ENCODE data around the gene GRIK3.

GRIK3 gene

GRCh38 chr1:37036667-37037053 lies 2.3 kb upstream of the GRIK3 start:
- H3K4me1 ChIP-seq (ENCODE audit: control insufficient read depth in 5 of 5, insufficient read depth in 5 of 5, low read length in 5 of 5) = peaks cover 0 to 15% (median 6%) of the 10 kb centered on the region in 5 donors
- no peak overlapping the region for H3K9ac ChIP-seq (ENCODE audit: low read length in 5 of 5)
- no peak overlapping the region for H3K4me3 ChIP-seq (ENCODE audit: low read depth in 1 of 5, low read length in 5 of 5)
- no peaks in the 10 kb centered on the region for H3K9me3 ChIP-seq (ENCODE audit: control insufficient read depth in 5 of 5, low read length in 5 of 5)
- H3K27me3 ChIP-seq (ENCODE audit: control insufficient read depth in 5 of 5, insufficient read depth in 4 of 5, low read length in 5 of 5) = peaks cover 52 to 86% (median 80%) of the 10 kb centered on the region in 5 donors
- H3K27ac ChIP-seq (ENCODE audit: low read depth, low read length) = no peak overlapping the region
- H3K36me3 ChIP-seq (ENCODE audit: control insufficient read depth in 5 of 5, insufficient read depth in 5 of 5, low read length in 5 of 5) = no peaks in the 10 kb centered on the region

DNA sequence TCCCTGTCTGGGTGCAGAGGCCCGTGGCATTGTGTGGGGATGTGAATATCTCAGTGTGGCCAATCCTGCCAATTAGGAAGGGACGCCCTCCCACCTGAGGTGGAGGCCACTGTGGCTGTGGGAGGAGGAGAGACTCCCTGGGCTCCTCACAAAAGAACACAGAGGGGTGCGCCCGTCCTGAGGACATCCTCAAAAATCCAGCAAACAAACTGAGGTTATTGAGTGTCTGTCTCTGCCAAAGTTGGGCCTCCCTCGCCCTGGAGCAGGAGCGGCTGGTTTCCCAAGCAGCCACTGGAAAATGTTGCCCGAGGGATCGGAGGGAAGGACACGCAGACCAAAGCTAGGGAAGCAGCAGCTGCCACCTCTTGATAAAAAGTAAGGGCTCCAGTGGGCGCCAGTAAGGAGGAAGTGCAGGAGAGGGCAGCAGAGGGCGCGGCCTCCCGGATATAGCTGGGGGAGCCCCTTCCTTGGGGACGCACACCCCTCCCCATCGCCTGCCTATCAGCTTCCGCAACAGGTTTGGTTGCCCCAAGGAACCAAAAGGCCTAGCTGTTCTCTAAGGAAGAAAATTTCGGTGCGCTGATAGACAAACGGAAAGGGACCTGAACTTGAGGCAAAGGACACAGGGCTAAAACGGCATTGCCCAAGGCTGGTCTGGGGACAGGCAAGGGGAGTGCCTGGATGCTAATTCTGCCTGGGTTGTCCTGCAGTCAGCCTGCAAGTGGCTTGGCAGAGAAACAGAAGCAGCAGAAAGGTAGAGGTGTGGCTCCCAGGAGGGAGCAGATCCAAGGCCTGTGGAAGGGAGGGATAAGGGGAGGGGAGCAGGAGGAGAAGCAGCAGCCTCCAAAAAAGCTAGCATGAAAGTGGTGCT lies 1.7 kb upstream of the GRIK3 start:
- Histone ChIP-seq H3K27me3 (ENCODE audit: control insufficient read depth in 5 of 5, insufficient read depth in 4 of 5, low read length in 5 of 5) (peaks cover 54 to 88% (median 77%) of the 10 kb centered on the region in 5 donors), H3K9ac (ENCODE audit: low read length in 5 of 5) (no peak overlapping the region), H3K4me3 (ENCODE audit: low read depth in 1 of 5, low read length in 5 of 5) (no peak overlapping the region), H3K9me3 (ENCODE audit: control insufficient read depth in 5 of 5, low read length in 5 of 5) (no peaks in the 10 kb centered on the region), H3K36me3 (ENCODE audit: control insufficient read depth in 5 of 5, insufficient read depth in 5 of 5, low read length in 5 of 5) (no peaks in the 10 kb centered on the region), H3K27ac (ENCODE audit: low read depth, low read length) (no peak overlapping the region), H3K4me1 (ENCODE audit: control insufficient read depth in 5 of 5, insufficient read depth in 5 of 5, low read length in 5 of 5) (peaks cover 0 to 15% (median 6%) of the 10 kb centered on the region in 5 donors)

- no peak overlapping the region for H3K9ac ChIP-seq (ENCODE audit: low read length in 5 of 5)
These were observed 838 bp upstream of the GRIK3 start for GRCh38 chr1:37035014-37035691.

GRCh38 chr1:37033355-37034101 lies 787 bp downstream of the GRIK3 start:
- H3K4me1 ChIP-seq (ENCODE audit: control insufficient read depth in 5 of 5, insufficient read depth in 5 of 5, low read length in 5 of 5) = peaks cover 0 to 15% (median 14%) of the 10 kb centered on the region in 5 donors
- H3K27ac ChIP-seq (ENCODE audit: low read depth, low read length) = no peak overlapping the region

More at GRCh38 chr1:37035014-37035691, 838 bp upstream of the GRIK3 start:
- H3K27ac ChIP-seq (ENCODE audit: low read depth, low read length) = no peak overlapping the region
- no peak overlapping the region for H3K4me3 ChIP-seq (ENCODE audit: low read depth in 1 of 5, low read length in 5 of 5)
- no peaks in the 10 kb centered on the region for H3K9me3 ChIP-seq (ENCODE audit: control insufficient read depth in 5 of 5, low read length in 5 of 5)
- H3K4me1 ChIP-seq (ENCODE audit: control insufficient read depth in 5 of 5, insufficient read depth in 5 of 5, low read length in 5 of 5) = peaks cover 0 to 15% (median 6%) of the 10 kb centered on the region in 5 donors
- peaks cover 51 to 84% (median 78%) of the 10 kb centered on the region in 5 donors for H3K27me3 ChIP-seq (ENCODE audit: control insufficient read depth in 5 of 5, insufficient read depth in 4 of 5, low read length in 5 of 5)
- H3K36me3 ChIP-seq (ENCODE audit: control insufficient read depth in 5 of 5, insufficient read depth in 5 of 5, low read length in 5 of 5) = no peaks in the 10 kb centered on the region

DNA sequence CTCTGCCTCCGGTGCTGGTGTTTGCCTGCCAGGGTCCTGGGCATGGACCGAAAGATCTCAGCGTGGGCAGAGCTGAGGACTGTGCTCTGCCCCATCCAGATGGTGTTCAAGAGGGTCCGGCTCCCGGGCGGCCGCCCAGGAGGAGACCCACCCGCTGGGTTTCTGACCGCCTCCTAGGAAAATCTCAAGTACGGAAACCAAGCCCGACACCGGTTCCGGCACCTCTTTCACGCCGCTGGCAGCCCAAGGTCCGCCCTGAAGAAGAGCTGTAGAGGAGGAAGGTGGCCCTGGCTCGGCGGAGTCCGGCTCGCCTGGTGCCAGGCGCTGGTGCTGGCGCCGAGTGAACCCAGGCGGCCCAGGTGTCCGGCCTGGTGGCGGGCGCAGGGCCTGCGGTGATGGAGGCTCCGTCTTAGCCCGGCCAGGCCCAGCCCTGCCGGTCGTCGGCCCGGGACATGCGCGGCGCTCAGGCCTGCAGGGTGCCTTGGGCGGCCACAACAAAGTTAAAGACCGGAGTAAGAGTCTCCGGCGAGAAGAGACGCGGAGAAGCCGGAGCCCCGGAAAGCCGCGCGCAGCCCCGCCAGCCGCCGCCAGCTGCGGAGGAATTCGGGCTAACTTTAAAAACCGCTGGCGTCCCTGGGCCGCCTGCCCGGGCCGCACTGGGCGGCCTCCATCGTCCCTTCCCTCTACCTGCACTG lies 1.5 kb downstream of the GRIK3 start:
- H3K9ac ChIP-seq (ENCODE audit: low read length in 5 of 5) = no peak overlapping the region
- H3K4me3 ChIP-seq (ENCODE audit: low read depth in 1 of 5, low read length in 5 of 5) = no peak overlapping the region
- H3K36me3 ChIP-seq (ENCODE audit: control insufficient read depth in 5 of 5, insufficient read depth in 5 of 5, low read length in 5 of 5) = no peaks in the 10 kb centered on the region
- H3K4me1 ChIP-seq (ENCODE audit: control insufficient read depth in 5 of 5, insufficient read depth in 5 of 5, low read length in 5 of 5) = peaks cover 0 to 15% (median 14%) of the 10 kb centered on the region in 5 donors
- H3K27ac ChIP-seq (ENCODE audit: low read depth, low read length) = no peak overlapping the region
- H3K27me3 ChIP-seq (ENCODE audit: control insufficient read depth in 5 of 5, insufficient read depth in 4 of 5, low read length in 5 of 5) = peaks cover 47 to 78% (median 73%) of the 10 kb centered on the region in 5 donors
- H3K9me3 ChIP-seq (ENCODE audit: control insufficient read depth in 5 of 5, low read length in 5 of 5) = peaks cover 0 to 4% (median 0%) of the 10 kb centered on the region in 5 donors

More at GRCh38 chr1:37033355-37034101, 787 bp downstream of the GRIK3 start:
- H3K27me3 ChIP-seq (ENCODE audit: control insufficient read depth in 5 of 5, insufficient read depth in 4 of 5, low read length in 5 of 5) = peaks cover 49 to 80% (median 79%) of the 10 kb centered on the region in 5 donors
- no peak overlapping the region for H3K4me3 ChIP-seq (ENCODE audit: low read depth in 1 of 5, low read length in 5 of 5)
- peaks cover 0 to under 1% (median 0%) of the 10 kb centered on the region in 5 donors for H3K9me3 ChIP-seq (ENCODE audit: control insufficient read depth in 5 of 5, low read length in 5 of 5)
- H3K36me3 ChIP-seq (ENCODE audit: control insufficient read depth in 5 of 5, insufficient read depth in 5 of 5, low read length in 5 of 5) = no peaks in the 10 kb centered on the region
- no peak overlapping the region for H3K9ac ChIP-seq (ENCODE audit: low read length in 5 of 5)

DNA sequence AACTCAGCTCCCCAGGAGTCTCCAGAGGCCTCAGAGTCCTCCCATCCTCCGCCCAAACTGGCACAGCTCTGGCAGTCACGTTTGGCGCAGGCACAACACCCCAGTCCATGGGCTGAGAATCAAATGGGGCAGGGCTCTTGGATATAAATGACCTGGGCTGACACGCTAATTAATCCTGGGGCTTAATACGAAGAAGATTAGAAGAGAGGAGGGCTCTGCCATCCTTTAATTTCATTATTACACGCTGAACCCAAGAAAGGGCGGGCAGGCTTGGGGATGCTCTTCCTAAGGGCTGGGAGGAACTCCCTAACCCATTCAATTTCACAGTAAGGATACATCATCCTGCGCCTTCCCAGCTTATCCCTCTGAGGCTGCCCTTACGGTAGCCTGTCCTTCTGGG lies 2.4 kb downstream of the GRIK3 start:
- Histone ChIP-seq H3K9ac (ENCODE audit: low read length in 5 of 5) (no peak overlapping the region), H3K27ac (ENCODE audit: low read depth, low read length) (no peak overlapping the region), H3K4me1 (ENCODE audit: control insufficient read depth in 5 of 5, insufficient read depth in 5 of 5, low read length in 5 of 5) (peaks cover 0 to 15% (median 14%) of the 10 kb centered on the region in 5 donors), H3K36me3 (ENCODE audit: control insufficient read depth in 5 of 5, insufficient read depth in 5 of 5, low read length in 5 of 5) (no peaks in the 10 kb centered on the region), H3K9me3 (ENCODE audit: control insufficient read depth in 5 of 5, low read length in 5 of 5) (peaks cover 0 to 4% (median 0%) of the 10 kb centered on the region in 5 donors), H3K4me3 (ENCODE audit: low read depth in 1 of 5, low read length in 5 of 5) (no peak overlapping the region), H3K27me3 (ENCODE audit: control insufficient read depth in 5 of 5, insufficient read depth in 4 of 5, low read length in 5 of 5) (peaks cover 42 to 70% (median 66%) of the 10 kb centered on the region in 5 donors)

- H3K27me3 ChIP-seq (ENCODE audit: control insufficient read depth in 5 of 5, insufficient read depth in 4 of 5, low read length in 5 of 5) = peaks cover 38 to 66% (median 62%) of the 10 kb centered on the region in 5 donors
- H3K9me3 ChIP-seq (ENCODE audit: control insufficient read depth in 5 of 5, low read length in 5 of 5) = peaks cover 0 to 4% (median 0%) of the 10 kb centered on the region in 5 donors
- no peak overlapping the region for H3K4me3 ChIP-seq (ENCODE audit: low read depth in 1 of 5, low read length in 5 of 5)
- no peak overlapping the region for H3K9ac ChIP-seq (ENCODE audit: low read length in 5 of 5)
- H3K36me3 ChIP-seq (ENCODE audit: control insufficient read depth in 5 of 5, insufficient read depth in 5 of 5, low read length in 5 of 5) = no peaks in the 10 kb centered on the region
- H3K27ac ChIP-seq (ENCODE audit: low read depth, low read length) = no peak overlapping the region
- H3K4me1 ChIP-seq (ENCODE audit: control insufficient read depth in 5 of 5, insufficient read depth in 5 of 5, low read length in 5 of 5) = peaks cover 0 to 14% (median 11%) of the 10 kb centered on the region in 5 donors
These were observed 2.9 kb downstream of the GRIK3 start for GRCh38 chr1:37031429-37031828.

DNA sequence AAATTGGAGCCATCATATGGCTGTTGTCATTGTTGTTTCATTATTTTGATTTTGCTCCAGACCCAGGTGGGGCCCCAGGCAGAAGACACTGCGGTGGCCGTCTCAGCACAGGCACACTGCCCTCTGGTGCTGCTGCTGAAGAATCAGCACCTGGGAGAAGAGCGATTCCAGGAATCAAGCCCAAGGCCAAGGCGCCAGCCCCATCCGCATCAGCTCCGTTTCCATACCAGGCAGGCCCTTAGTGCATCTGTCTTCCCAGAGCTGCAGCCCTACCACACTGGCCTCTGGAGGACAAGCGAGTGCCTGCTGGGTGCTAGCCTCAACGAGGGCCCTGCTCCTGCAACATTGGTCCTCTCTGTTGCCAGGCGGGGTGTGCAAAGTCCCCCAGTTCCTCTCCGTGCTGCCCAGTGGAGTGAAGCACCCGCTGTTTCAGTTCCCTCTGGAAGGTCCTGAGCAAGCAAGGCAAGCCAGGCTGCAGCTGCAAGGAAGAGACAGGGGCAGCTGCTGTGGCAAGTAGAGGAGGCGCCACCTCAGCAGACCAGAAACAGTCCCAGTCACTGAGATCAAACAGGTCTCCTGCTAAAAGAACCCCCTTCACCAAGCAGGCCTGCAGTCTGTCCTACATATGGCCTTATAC lies 5.2 kb downstream of the GRIK3 start:
- H3K27ac ChIP-seq (ENCODE audit: low read depth, low read length) = no peak overlapping the region
- H3K4me1 ChIP-seq (ENCODE audit: control insufficient read depth in 5 of 5, insufficient read depth in 5 of 5, low read length in 5 of 5) = peaks cover 0 to 10% (median 4%) of the 10 kb centered on the region in 5 donors
- no peaks in the 10 kb centered on the region for H3K36me3 ChIP-seq (ENCODE audit: control insufficient read depth in 5 of 5, insufficient read depth in 5 of 5, low read length in 5 of 5)
- H3K9ac ChIP-seq (ENCODE audit: low read length in 5 of 5) = no peak overlapping the region
- peaks cover 27 to 51% (median 49%) of the 10 kb centered on the region in 5 donors for H3K27me3 ChIP-seq (ENCODE audit: control insufficient read depth in 5 of 5, insufficient read depth in 4 of 5, low read length in 5 of 5)
- no peak overlapping the region for H3K4me3 ChIP-seq (ENCODE audit: low read depth in 1 of 5, low read length in 5 of 5)
- peaks cover 0 to 4% (median 0%) of the 10 kb centered on the region in 5 donors for H3K9me3 ChIP-seq (ENCODE audit: control insufficient read depth in 5 of 5, low read length in 5 of 5)

DNA sequence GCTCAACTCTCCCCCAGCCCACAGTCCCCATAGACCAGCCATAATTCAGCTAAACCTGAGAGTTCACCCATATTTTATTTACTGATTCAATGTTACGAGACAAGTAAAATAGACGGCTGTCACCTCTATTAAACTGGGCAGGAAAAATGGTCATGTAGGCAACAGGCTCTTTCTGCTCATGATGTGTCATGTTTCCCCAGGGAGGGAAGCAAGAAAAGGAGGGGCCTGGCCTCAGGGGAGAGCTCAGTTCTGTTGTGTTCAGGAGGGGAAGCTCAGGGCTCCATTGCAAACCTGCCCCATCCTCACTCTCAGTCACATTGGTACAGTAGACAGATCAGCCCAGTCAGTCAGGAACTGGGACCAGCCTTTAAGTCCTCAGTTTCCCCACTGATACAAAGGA lies 12.8 kb downstream of the GRIK3 start:
- H3K9ac ChIP-seq (ENCODE audit: low read length in 5 of 5) = no peak overlapping the region
- no peaks in the 10 kb centered on the region for H3K4me1 ChIP-seq (ENCODE audit: control insufficient read depth in 5 of 5, insufficient read depth in 5 of 5, low read length in 5 of 5)
- no peak overlapping the region for H3K4me3 ChIP-seq (ENCODE audit: low read depth in 1 of 5, low read length in 5 of 5)
- H3K27me3 ChIP-seq (ENCODE audit: control insufficient read depth in 5 of 5, insufficient read depth in 4 of 5, low read length in 5 of 5) = peaks cover 0 to 23% (median 12%) of the 10 kb centered on the region in 5 donors
- H3K27ac ChIP-seq (ENCODE audit: low read depth, low read length) = no peak overlapping the region
- H3K36me3 ChIP-seq (ENCODE audit: control insufficient read depth in 5 of 5, insufficient read depth in 5 of 5, low read length in 5 of 5) = no peaks in the 10 kb centered on the region
- H3K9me3 ChIP-seq (ENCODE audit: control insufficient read depth in 5 of 5, low read length in 5 of 5) = peaks cover 0 to 4% (median 0%) of the 10 kb centered on the region in 5 donors
